ENCODE data around the gene MECP2. TPM values are rescaled to one million over a fixed set of nuclear protein-coding genes. Genes with fewer than 3 reads are reported as not detected.

Gene MECP2
- total RNA-seq, 1 donor from 2014 or later: 60.0 TPM

GRCh38 chrX:154008521-154008920 is 89.0 kb downstream of the MECP2 start:
- H3K27ac Mint-ChIP-seq (ENCODE audit: unreplicated experiment): no peak overlapping the region
- peaks cover 29% of the 10 kb centered on the region for H3K4me1 Mint-ChIP-seq (ENCODE audit: low read depth, unreplicated experiment)
- no peak overlapping the region for H3K4me3 Mint-ChIP-seq (ENCODE audit: unreplicated experiment)
- peaks cover 2% of the 10 kb centered on the region for H3K27me3 Mint-ChIP-seq (ENCODE audit: unreplicated experiment)
- no peaks in the 10 kb centered on the region for H3K36me3 Mint-ChIP-seq (ENCODE audit: unreplicated experiment)
- no peak for TF ChIP-seq CTCF (IDR thresholded peaks at IDR 0.05; ENCODE audit: partially characterized antibody, unreplicated experiment)
- peaks cover 5% of the 10 kb centered on the region for H3K9me3 Mint-ChIP-seq (ENCODE audit: unreplicated experiment)
- DNase-seq: no peak

GRCh38 chrX:154006947-154007346 is 90.6 kb downstream of the MECP2 start:
- DNase-seq: peak; percentile 68
- Mint-ChIP-seq H3K9me3 (ENCODE audit: unreplicated experiment) (peaks cover 8% of the 10 kb centered on the region), H3K27me3 (ENCODE audit: unreplicated experiment) (peaks cover 2% of the 10 kb centered on the region), H3K27ac (ENCODE audit: unreplicated experiment) (peak overlapping the region; percentile 78), H3K36me3 (ENCODE audit: unreplicated experiment) (no peaks in the 10 kb centered on the region), H3K4me3 (ENCODE audit: unreplicated experiment) (no peak overlapping the region), H3K4me1 (ENCODE audit: low read depth, unreplicated experiment) (peaks cover 33% of the 10 kb centered on the region)
- TF ChIP-seq CTCF (IDR thresholded peaks at IDR 0.05; ENCODE audit: partially characterized antibody, unreplicated experiment): no peak

- TF ChIP-seq CTCF (IDR thresholded peaks at IDR 0.05; ENCODE audit: partially characterized antibody, unreplicated experiment): no peak
- Mint-ChIP-seq H3K9me3 (ENCODE audit: unreplicated experiment) (peaks cover 8% of the 10 kb centered on the region), H3K36me3 (ENCODE audit: unreplicated experiment) (no peaks in the 10 kb centered on the region), H3K27me3 (ENCODE audit: unreplicated experiment) (peaks cover 2% of the 10 kb centered on the region), H3K27ac (ENCODE audit: unreplicated experiment) (peak overlapping the region; percentile 98), H3K4me3 (ENCODE audit: unreplicated experiment) (peak overlapping the region; percentile 69), H3K4me1 (ENCODE audit: low read depth, unreplicated experiment) (peaks cover 38% of the 10 kb centered on the region)
- DNase-seq: no peak
Measured at GRCh38 chrX:154004315-154004714, 93.2 kb downstream of the MECP2 start.

- Mint-ChIP-seq H3K27me3 (ENCODE audit: unreplicated experiment) (peaks cover 2% of the 10 kb centered on the region), H3K27ac (ENCODE audit: unreplicated experiment) (peak overlapping the region; percentile 92), H3K4me1 (ENCODE audit: low read depth, unreplicated experiment) (peaks cover 30% of the 10 kb centered on the region), H3K9me3 (ENCODE audit: unreplicated experiment) (peaks cover 6% of the 10 kb centered on the region), H3K36me3 (ENCODE audit: unreplicated experiment) (no peaks in the 10 kb centered on the region), H3K4me3 (ENCODE audit: unreplicated experiment) (no peak overlapping the region)
- DNase-seq: no peak
- TF ChIP-seq CTCF (IDR thresholded peaks at IDR 0.05; ENCODE audit: partially characterized antibody, unreplicated experiment): no peak
Measured at GRCh38 chrX:154002215-154002719, 95.2 kb downstream of the MECP2 start.

- Mint-ChIP-seq H3K36me3 (ENCODE audit: unreplicated experiment) (no peaks in the 10 kb centered on the region), H3K27me3 (ENCODE audit: unreplicated experiment) (peaks cover 2% of the 10 kb centered on the region), H3K4me1 (ENCODE audit: low read depth, unreplicated experiment) (peaks cover 18% of the 10 kb centered on the region), H3K27ac (ENCODE audit: unreplicated experiment) (peak overlapping the region; percentile 64), H3K4me3 (ENCODE audit: unreplicated experiment) (no peak overlapping the region), H3K9me3 (ENCODE audit: unreplicated experiment) (peaks cover 6% of the 10 kb centered on the region)
- no peak for TF ChIP-seq CTCF (IDR thresholded peaks at IDR 0.05; ENCODE audit: partially characterized antibody, unreplicated experiment)
- DNase-seq: no peak
Measured at GRCh38 chrX:154000051-154000450, 97.5 kb downstream of the MECP2 start.

Data from glutamatergic neuron (in vitro differentiated cells).